Epithelial cell of prostate (primary cell): ENCODE results near the gene CDC23.
"Not testable (repeated sequence)": the region's sequence is repeated elsewhere in the genome, so short reads cannot be mapped to it uniquely, and the experiment has no call there.

Experiments
- DNase-seq: peaks from one replicate; pipeline ENCODE4 v3.0.0-alpha.2; 2011; ENCODE audit warnings: low read depth, low spot score
- H3K27ac ChIP-seq: fragments of 450-650 bp; 2 replicates; pipeline ENCODE4 v1.5.1; 2017; ENCODE audit warnings: mild to moderate bottlenecking

Gene CDC23

DNA sequence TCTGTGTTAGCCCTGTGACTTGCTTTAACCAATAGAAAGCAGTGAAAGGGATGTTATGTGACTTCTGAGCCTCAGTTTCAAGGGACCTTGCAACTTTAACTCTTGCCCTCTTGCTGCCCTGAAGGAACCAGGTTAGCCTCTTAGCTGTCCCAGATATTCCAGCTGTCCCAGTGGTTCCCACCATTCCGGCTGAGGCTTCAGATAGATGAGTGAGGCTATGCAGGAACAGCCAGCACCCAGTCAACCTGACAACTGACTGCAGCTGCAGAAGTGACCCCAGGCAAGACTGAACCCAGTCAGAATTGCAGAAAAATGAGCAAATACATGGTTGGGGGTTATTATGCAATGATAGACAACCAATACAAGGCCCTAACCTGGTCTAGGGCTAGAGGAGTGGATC is 10.4 kb upstream of the CDC23 start:
- DNase-seq: no peak
- H3K27ac ChIP-seq: no peak overlapping the region

DNA sequence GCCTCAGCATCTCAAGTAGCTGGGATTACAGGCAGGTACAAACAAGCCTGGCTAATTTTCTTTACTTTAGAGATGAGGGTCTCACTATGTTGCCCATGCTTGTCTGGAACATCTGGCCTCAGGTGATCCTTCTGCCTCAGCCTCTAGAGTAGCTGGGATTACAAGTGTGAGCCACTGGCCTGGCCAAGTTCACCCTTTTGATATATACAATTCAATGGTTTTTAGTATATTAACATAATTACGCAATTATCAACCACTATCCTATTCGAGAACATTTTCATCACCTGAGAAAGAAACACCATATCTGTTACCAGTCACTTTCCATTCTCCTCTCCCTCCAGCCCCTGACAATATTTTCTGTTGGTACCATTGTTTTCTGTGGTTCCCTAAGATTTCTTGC is 3.7 kb upstream of the CDC23 start:
- no peak for DNase-seq
- H3K27ac ChIP-seq: no peak overlapping the region

DNA sequence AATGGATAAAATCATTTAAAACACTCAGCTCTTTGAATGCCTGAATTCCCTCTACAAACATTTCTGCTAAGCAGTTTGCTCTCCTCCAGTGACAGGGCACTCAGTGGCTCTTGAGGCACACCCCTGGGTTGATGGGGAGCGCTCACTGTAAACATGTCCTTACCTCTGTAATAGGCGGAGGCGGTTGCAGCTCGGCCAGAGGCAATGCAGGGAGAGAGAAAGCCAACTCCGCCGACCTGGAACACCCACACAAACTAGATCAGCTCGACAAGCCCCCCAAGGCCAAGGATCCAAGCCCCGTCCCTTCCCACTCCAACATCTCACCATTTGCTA is 329 bp downstream of the CDC23 start:
- DNase-seq: no peak
- H3K27ac ChIP-seq: peak overlapping the region; percentile 40

DNA sequence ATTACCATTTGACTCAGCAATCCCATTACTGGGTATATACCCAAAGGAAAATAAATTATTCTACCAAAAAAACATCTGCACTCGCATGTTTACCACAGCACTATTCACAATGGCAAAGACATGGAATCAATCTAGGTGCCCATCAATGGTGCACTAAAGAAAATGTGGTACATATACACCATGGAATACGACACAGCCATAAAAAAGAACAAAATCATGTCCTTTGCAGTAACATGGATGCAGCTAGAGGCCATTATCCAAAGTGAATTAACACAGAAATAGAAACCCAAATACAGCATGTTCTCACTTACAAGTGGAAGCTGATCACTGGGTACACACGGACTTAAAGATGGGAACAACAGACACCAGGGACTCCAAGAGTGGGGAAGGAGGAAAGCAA is 2.1 kb downstream of the CDC23 start:
- DNase-seq: no peak
- H3K27ac ChIP-seq: no peak overlapping the region

DNA sequence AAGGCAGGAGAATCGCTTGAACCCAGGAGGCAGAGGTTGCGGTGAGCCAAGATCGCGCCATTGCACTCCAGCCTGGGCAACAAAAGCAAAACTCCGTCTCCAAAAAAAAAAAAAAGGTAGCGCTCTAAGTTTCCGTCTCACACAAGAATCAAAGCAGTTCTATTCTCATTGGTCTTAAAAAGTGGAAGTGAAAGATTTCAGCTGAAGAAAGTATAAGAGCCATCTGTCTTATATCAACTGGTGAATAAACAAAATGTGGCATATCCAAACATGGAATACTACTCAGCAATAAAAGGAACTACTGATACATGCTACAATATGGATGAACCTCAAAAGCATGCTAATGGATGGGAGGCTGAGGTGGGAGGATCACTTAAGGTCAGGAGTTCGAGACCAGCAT is 19.3 kb downstream of the CDC23 start:
- H3K27ac ChIP-seq, DNase-seq: not testable (repeated sequence)

DNA sequence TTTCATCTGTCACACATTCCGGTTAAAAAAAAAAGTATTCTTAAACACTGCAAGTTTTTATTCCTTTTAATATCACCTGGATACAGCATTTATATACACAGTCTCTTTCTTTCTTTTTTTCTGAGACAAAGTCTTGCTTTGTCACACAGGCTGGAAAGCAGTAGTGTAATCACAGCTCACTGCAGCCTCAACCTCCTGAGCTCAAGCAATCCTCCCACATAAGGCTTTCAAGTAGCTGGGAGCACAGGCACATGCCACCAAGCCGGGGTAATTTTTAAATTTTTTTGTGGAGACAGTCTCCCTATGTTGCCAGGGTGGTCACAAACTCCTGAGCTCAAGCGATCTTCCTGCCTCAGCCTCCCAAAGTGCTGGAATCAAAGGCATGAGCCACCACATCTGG is 20.3 kb downstream of the CDC23 start:
- no peak for DNase-seq
- H3K27ac ChIP-seq: no peak overlapping the region

DNA sequence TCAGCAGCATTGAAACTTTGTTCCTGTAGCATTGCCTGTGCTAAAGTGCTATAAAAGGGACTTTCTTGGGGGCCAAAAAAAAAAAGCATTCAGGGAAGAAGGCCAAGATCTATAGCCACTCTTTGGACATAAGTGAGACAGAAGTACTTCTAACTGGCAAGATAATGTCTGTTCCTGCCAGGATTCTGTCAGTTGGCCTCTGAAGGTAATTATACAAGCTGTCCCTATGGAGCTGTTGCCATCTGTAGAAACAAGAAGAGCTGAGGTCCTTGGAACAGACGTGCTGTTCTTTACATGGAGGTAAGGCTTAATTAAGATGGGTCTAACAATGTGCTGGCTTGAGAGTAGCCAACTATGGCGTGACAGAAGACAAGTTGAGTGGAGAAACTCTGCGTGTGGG is 24.5 kb downstream of the CDC23 start:
- H3K27ac ChIP-seq: no peak overlapping the region
- DNase-seq: no peak

DNA sequence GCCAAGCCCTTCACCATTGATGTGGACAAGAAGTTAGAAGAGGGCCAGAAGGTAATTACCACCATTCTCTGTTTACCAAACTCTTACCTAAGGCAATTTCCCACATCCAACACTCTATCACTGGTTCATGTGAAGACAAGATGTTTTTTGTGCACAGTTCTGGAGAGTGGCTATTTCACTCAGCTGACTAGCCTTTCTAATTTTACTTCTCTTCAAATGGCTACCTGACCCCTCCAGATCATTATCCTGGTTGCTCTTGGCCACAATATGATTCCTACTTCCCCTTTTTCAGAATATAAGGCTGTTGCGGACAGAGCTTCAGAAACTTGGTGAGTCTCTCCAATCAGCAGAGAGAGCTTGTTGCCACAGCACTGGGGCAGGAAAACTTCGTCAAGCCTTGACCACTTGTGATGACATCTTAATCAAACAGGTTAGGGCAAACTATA is 27.1 kb downstream of the CDC23 start:
- H3K27ac ChIP-seq: no peak overlapping the region
- no peak for DNase-seq

DNA sequence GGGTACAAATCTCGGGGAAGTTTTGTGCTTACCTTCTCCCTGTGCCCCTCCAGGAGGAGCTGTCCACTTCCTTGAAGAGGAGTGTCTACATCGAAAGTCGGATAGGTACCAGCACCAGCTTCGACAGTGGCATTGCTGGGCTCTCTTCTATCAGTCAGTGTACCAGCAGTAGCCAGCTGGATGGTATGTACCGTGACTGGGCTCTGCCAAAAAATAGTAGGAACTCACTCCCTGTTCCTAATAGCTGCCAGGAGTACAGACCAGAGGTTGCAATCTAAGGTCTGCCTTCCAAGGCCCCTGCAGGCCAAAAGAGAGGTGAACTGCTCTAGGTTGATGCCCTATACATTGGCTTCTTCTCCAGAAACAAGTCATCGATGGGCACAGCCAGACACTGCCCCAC is 30.3 kb downstream of the CDC23 start:
- no peak for DNase-seq
- H3K27ac ChIP-seq: no peak overlapping the region

DNA sequence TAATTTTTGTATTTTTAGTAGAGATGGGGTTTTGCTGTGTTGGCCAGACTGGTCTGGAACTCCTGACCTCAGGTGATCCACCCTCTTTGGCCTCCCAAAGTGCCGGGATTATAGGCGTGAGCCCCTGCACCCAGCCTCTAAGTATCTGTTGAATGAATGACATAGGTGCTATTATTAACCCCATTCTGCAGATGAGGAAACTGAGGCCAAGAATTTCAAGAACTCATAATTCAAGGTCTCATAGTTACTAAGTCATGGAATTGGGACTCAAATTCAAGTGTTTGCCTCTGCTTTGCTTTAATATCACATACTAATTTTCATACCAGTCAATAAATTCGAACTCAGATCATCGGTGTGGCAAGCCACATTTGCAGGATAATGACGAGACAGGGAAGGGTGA is 32.3 kb downstream of the CDC23 start:
- no peak overlapping the region for H3K27ac ChIP-seq
- no peak for DNase-seq

DNA sequence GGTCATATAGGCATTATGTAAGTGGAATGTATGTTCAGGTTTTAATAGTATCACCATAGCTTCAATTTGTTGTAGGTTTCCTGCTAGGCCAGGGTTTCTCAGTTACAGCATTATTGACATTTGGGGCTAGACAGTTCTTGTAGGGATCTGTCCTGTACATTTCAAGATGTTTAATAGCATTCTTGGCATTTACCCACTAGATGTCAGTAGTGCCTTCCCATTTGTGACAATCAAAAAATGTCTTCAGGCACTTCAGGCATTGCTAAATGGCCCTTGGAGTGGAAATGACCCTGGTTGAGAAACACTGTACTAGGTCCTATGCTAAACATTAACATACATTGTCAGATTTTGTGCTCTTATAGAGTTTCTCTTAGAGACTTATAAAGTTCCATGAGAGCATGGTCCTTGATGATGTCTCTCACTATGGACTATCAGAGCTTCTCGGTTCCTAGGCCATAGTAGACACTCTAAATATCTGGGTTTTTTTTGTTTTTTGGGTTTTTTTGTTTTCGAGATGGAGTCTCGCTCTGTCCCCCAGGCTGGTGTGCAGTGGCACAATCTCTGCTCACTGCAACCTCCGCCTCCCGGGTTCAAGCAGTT is 32.8 kb downstream of the CDC23 start:
- peak; percentile 18 for DNase-seq
- no peak overlapping the region for H3K27ac ChIP-seq

DNA sequence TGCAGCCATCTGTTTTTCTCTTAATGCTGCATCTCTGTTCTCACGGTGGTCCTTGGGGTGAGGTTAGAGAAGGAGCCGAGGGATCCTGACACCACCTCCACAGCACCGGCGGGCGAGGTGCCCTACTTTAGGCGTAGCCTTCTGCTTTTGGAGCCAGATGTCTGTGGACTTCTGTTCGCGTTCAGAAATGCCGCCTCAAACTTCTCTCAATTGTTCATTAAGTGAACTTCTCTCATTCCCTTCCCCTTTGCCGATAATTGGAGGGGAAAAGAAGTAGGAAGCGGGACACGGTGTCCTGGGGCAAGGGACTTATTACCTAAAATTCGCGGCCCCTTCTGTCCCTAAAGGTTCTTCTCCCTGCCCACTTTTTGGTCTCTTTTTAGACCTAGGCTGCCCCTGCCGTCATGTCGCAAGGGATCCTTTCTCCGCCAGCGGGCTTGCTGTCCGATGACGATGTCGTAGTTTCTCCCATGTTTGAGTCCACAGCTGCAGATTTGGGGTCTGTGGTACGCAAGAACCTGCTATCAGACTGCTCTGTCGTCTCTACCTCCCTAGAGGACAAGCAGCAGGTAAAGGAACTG is 33.8 kb downstream of the CDC23 start:
- H3K27ac ChIP-seq: peak overlapping the region; percentile 69
- no peak for DNase-seq

DNA sequence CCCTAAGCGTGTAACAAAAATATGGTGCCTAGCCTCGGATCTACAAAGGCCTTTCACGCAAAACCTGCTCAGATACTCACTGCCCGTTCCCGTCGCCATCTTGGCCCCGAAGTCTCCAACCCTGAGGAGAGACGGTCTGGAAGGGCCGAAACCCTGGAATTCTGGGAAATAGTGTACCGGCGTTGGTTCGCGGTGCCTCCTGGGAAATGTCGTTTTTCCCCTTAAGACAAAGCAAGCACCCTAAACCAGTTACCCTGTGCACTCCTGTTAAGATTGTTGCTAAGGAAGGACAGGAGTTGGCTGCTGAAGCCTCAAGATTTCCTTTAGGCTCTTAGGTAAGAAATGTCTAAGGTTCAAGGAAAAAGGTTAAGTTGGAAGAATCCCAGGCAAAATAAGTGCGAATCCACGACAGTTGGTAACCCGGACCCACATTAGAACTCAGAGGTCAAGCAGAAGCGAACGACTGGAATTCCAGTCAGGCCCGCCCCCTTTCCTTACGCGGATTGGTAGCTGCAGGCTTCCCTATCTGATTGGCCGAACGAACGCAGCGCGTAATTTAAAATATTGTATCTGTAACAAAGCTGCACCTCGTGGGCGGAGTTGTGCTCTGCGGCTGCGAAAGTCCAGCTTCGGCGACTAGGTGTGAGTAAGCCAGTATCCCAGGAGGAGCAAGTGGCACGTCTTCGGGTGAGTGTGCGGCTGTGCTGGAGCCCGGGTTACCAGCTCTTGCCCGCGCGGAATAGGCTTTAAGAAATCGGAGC is 34.4 kb downstream of the CDC23 start, which contains the start of the genes BRD8 and KIF20A:
Gene BRD8, minus strand, starts transcription at position 115 of the 761 bp plus-strand sequence. Its CDS starts 16 bp downstream, at position 99.
Gene KIF20A, plus strand, starts transcription at position 597 of the 761 bp plus-strand sequence. CDS start 569 bp downstream, outside the sequence.
- peak within 1 kb of the TSS; percentile 69 for H3K27ac ChIP-seq
- DNase-seq: peak; percentile 90

DNA sequence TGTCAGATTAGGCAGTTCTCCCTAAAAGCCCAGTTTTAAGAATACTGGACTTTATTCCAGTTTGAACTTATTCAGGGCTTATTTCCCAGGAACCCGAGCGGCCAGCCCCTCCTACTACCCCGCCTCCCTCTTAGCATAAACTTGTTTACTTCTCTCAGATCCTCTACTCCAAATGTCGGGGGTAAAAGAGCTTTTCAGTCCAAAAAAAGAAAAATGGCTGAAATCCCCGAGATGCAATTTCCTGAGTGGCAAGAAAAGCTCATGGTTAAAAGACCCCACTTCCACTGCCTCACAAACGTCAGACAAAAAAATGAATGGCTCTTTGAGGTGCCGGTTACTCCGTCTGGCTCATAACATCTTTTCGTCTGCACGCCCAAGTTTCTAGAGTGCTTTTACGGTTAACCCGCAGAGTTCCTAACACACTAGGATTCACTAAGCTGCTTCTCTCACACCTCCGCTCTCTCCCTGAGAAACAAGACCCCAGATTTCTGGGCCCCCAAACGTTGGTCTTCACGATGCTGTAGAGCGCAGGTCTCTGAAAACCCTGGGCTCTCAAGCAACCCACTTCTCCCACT is 35.1 kb downstream of the CDC23 start:
- H3K27ac ChIP-seq: peak overlapping the region; percentile 69
- no peak for DNase-seq

DNA sequence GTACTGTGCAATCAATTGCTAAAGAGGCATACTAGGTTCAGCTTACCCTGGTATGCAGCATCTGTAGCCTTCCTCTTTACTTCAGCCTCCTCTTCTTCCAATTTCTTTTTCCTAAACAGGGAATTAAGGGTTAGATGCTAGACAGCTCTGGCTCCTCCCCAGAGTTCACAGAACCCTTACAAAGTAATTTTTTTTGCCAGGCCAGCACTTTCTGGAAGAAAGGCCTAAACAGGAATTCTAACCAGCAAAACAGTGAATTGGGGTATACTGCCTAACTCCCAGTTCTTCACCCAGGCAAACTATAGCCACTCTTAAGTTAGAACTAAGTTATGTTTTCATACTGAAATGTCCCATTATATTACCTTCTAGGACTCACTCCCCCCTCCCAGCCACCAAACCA is 42.8 kb downstream of the CDC23 start:
- no peak overlapping the region for H3K27ac ChIP-seq
- no peak for DNase-seq

DNA sequence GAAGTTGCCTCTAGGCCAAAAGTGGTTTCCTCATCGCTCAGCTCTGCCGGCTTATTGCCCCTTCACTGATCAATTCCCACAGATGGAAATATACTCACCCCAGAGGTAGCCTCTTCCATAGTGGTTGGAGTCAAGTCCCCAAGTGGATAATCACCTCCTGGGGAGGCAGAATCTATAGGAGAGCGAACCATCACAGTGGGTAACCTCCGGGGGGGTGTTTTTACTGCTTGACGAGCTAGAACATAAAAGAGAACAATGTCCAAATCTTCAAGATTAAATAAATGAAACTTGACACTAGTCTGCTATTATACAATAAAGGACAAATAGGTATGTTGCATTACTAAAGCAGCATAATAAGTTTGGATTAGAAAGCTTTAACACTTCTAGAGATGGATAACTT is 44.0 kb downstream of the CDC23 start:
- no peak overlapping the region for H3K27ac ChIP-seq
- DNase-seq: no peak

DNA sequence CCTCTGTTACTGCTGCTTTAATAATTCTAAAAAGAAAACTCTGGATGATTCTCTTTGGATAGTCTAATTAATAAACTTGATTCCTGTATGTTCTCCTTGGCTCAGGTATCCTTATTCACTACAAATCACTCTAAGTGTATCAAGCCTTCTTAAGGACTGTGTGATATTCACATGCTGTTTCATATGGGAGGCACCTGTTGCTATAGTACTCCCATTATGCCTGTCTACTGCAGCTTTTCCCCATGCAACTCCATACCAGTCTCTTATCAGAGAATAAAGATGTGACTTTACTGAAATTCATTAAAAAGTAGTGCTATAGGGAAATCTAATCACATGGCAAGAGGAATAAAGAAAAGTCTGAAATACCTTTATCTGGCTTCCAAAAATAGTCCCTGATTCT is 49.4 kb downstream of the CDC23 start:
- no peak for DNase-seq
- H3K27ac ChIP-seq: no peak overlapping the region

DNA sequence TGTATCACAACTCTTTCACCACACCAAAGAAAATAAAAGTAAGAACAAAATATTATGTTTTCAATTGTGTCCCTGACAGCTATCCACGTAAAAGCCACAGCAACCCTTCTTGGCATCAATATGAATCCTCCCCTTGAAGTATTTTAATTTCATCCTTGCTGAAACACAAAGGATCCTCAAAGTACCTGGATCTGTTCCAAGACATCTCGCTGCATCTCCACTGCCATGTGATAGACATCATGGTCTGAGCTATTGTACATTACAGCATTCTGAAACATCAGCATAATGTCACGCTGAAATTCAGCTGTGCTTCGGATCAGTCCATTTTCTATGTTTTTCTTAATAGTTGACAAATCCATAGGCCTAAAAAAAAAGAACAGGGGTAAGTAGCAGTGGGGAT is 52.4 kb downstream of the CDC23 start:
- no peak overlapping the region for H3K27ac ChIP-seq
- DNase-seq: no peak

DNA sequence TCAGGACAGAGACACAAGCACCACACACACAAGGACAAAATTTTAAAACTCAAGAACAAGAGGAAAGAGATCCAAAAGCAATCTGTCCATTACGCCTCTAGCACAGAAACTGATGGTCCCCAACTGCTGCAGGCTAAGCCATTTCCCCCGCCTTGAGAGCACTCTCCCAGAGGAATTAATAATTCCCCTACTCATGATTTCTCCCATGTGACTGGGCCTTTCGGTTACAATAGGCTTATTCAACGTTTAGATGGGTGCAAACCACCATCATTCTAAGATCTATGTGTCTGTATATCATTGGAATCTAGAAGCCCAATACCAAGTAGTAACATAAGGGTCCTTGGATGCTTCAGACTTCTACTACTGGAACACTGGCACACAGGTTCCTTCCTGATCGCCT is 53.5 kb downstream of the CDC23 start:
- no peak overlapping the region for H3K27ac ChIP-seq
- DNase-seq: no peak

DNA sequence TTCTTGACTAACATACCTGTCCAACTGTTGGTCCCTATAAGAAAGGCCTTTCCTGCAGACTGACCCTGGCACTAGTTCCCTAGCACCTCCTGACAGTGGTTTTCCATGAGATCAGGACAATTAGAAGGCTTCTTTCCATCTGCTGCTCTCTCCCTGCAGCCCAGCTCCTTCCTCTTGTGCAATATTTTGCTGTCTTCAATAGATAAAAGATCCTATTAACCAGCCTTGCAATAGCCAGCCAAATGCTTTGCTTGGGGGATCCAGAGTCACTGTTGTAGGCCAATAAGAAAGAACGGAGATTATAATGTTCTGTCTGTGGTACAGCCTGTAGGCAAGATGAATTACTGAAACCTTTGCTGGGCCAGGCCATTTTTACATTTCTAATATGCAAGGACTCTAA is 55.5 kb downstream of the CDC23 start:
- DNase-seq: no peak
- no peak overlapping the region for H3K27ac ChIP-seq

DNA sequence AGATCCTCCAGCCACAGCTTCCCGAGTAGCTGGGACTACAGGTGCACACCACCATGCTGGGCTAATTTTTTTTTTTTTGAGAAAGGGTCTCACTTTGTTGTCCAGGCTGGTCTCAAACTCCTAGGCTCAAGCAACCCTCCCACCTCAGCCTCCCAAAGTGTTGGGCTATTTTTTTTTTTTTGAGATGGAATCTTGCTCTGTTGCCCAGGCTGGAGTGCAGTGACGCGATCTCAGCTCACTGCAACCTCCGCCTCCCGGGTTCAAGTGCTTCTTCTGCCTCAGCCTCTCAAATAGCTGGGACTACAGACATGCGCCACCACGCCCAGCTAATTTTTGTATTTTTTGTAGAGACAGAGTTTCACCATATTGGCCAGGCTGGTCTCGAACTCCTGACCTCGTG is 57.1 kb downstream of the CDC23 start:
- DNase-seq, H3K27ac ChIP-seq: not testable (repeated sequence)
